HepG2 (cell line): Measurements from ENCODE around the gene RANBP3. TPM values are rescaled to one million over a fixed set of nuclear protein-coding genes. Genes with fewer than 3 reads are reported as not detected.
A peak's percentile ranks its signal among the peaks of the same experiment; 100 is the strongest.

ENCODE experiments used
- ATAC-seq: fragments of 200-7000 bp; cut with Tn5 transposase; 3 replicates; pipeline ENCODE4 v1.9.1; 2020; ENCODE audit warnings: mild to moderate bottlenecking, moderate library complexity
- BruUV-seq: library from RNA; stranded (reverse); fragments of 400-500 nt; replicated peaks from 2 replicates; lab custom pipeline; 2021; lab: Mats Ljungman, UMichigan
- CTCF ChIA-PET: fragments of 300-600 bp; formaldehyde crosslinking; extraction: SDS; loops from one replicate; lab custom pipeline; 2021; ENCODE audit warnings: low total read pairs, inconsistent platforms, low intra/inter-chr PET ratio; lab: Yijun Ruan, JAX
- POLR2A ChIA-PET: fragments of 350-600 bp; sonication (Branson Sonifier 250); formaldehyde crosslinking; loops from one replicate; lab custom pipeline; 2020; ENCODE audit warnings: antibody characterized with exemption, inconsistent platforms; lab: Yijun Ruan, JAX
- DNase-seq: peaks from one replicate; pipeline ENCODE4 v3.0.0-alpha.2; 2015; ENCODE audit warnings: low spot score
- FAIRE-seq: peaks from 3 replicates; lab custom pipeline; 2011; peaks lifted over from hg19 to GRCh38; lab: Jason Lieb, UNC
- H2AFZ ChIP-seq: one replicate; pipeline ENCODE4 v1.6.1; 2011; ENCODE audit warnings: low read length, inconsistent platforms
- H3K27ac ChIP-seq: fragments of 300-600 bp; 3 replicates; pipeline ENCODE4 v1.8.0; 2011; ENCODE audit warnings: mixed run types, mild to moderate bottlenecking, mixed read lengths, low read length, inconsistent platforms; ENCODE audit not compliant: insufficient read depth; ENCODE audit errors: extremely low read length
- H3K27me3 ChIP-seq, 2 experiments: fragments of 200-600 bp in 1 of 2; 2 replicates in 1 of 2; 3 replicates in 1 of 2; pipeline versions ENCODE4 v1.6.0 to v1.8.0; 2011; ENCODE audit warnings: low read length in 2 of 2, mild to moderate bottlenecking in 2 of 2, moderate library complexity in 2 of 2, inconsistent platforms in 1 of 2; ENCODE audit not compliant: insufficient read depth in 2 of 2, control insufficient read depth in 1 of 2
- H3K36me3 ChIP-seq, 2 experiments: fragments of 200-600 bp in 1 of 2; replicated peaks in 1 of 2; 2 replicates in 1 of 2; 3 replicates in 1 of 2; pipeline versions ENCODE4 v1.5.1 to v1.8.0; 2011; ENCODE audit warnings: low read length in 2 of 2, inconsistent platforms in 1 of 2; ENCODE audit not compliant: insufficient read depth in 2 of 2, control insufficient read depth in 1 of 2
- H3K4me1 ChIP-seq: 2 replicates; pipeline ENCODE4 v1.5.1; 2012; ENCODE audit warnings: low read length, inconsistent platforms; ENCODE audit not compliant: insufficient read depth
- H3K4me2 ChIP-seq: 2 replicates; pipeline ENCODE4 v1.6.0; 2011; ENCODE audit warnings: low read depth, low read length, inconsistent platforms
- H3K4me3 ChIP-seq, 3 experiments: fragments of 200-600 bp in 1 of 3; sonication (generic), shearing (Covaris generic) in 1 of 3; replicated peaks in 1 of 3; 2 replicates each; pipeline ENCODE4 v1.5.1; 2011 to 2016; ENCODE audit warnings: low read length in 3 of 3, inconsistent platforms in 2 of 3, low read depth in 2 of 3, mild to moderate bottlenecking in 2 of 3, control low read depth in 1 of 3, mixed read lengths in 1 of 3; ENCODE audit not compliant: insufficient read depth in 1 of 3
- H3K79me2 ChIP-seq: one replicate; pipeline ENCODE4 v1.6.1; 2011; ENCODE audit warnings: low read length, inconsistent platforms; ENCODE audit not compliant: insufficient read depth
- H3K9ac ChIP-seq: 2 replicates; pipeline ENCODE4 v1.6.0; 2011; ENCODE audit warnings: mild to moderate bottlenecking, low read depth, low read length, inconsistent platforms; ENCODE audit not compliant: insufficient read depth
- H3K9me3 ChIP-seq: 2 replicates; pipeline ENCODE4 v1.5.1; 2012; ENCODE audit warnings: mild to moderate bottlenecking, low read length
- H4K20me1 ChIP-seq: 2 replicates; pipeline ENCODE4 v1.6.0; 2011; ENCODE audit warnings: inconsistent platforms, mild to moderate bottlenecking, low read length, moderate library complexity; ENCODE audit not compliant: insufficient read depth
- HIVEP1 ChIP-seq: sonication (generic); formaldehyde crosslinking; IDR thresholded peaks from 2 replicates; pipeline ENCODE4 v1.4.0; 2020; ENCODE audit warnings: mild to moderate bottlenecking, missing genetic modification reagents
- HOXD1 ChIP-seq: sonication (generic); formaldehyde crosslinking; IDR thresholded peaks from 2 replicates; pipeline ENCODE4 v1.5.0; 2020; ENCODE audit warnings: missing genetic modification reagents
- ISL2 ChIP-seq: sonication (generic); formaldehyde crosslinking; IDR thresholded peaks from 2 replicates; pipeline ENCODE4 v1.5.0; 2020; ENCODE audit warnings: missing genetic modification reagents
- KDM5B ChIP-seq: sonication (generic); formaldehyde crosslinking; IDR thresholded peaks from 2 replicates; pipeline ENCODE4 v1.4.0; 2020; ENCODE audit warnings: missing genetic modification reagents, mild to moderate bottlenecking, borderline replicate concordance
- UBTF ChIP-seq: sonication (generic); formaldehyde crosslinking; IDR thresholded peaks from 2 replicates; pipeline ENCODE4 v1.4.0; 2020; ENCODE audit warnings: mild to moderate bottlenecking, missing genetic modification reagents
- ZNF274 ChIP-seq: sonication (generic); formaldehyde crosslinking; IDR thresholded peaks from 2 replicates; pipeline ENCODE4 v1.5.1; 2020; ENCODE audit warnings: mild to moderate bottlenecking, missing genetic modification reagents
- ZNF563 ChIP-seq: sonication (generic); formaldehyde crosslinking; IDR thresholded peaks from 2 replicates; pipeline ENCODE4 v1.8.0; 2022; ENCODE audit warnings: mild to moderate bottlenecking, moderate library complexity, missing genetic modification reagents
- ZNF598 ChIP-seq: sonication (generic); formaldehyde crosslinking; IDR thresholded peaks from 2 replicates; pipeline ENCODE4 v1.5.1; 2020; ENCODE audit warnings: mild to moderate bottlenecking, missing genetic modification reagents, borderline replicate concordance
- ZNF687 ChIP-seq: sonication (generic); formaldehyde crosslinking; IDR thresholded peaks from 2 replicates; pipeline ENCODE4 v1.5.1; 2020; ENCODE audit warnings: mild to moderate bottlenecking, missing genetic modification reagents, moderate library complexity
- ZNF776 ChIP-seq: sonication (generic); formaldehyde crosslinking; IDR thresholded peaks from 2 replicates; pipeline ENCODE4 v1.4.0; 2020; ENCODE audit warnings: mild to moderate bottlenecking, missing genetic modification reagents
- WGBS: methylation state at CpG from one replicate; pipeline ENCODE4 v1.1.6; 2017; ENCODE audit warnings: low lambda C conversion rate; 5-methylcytosine and 5-hydroxymethylcytosine counted together
- in situ Hi-C: cut with HindIII; loops from 2 replicates; pipeline ENCODE4 v1.10.0; 2017; ENCODE audit warnings: low pct_unique_long_range_greater_than_20kb; ENCODE audit not compliant: extremely low pct_ligation_motif_present
- intact Hi-C: fragments of 100-400 bp; cut with micrococcal nuclease; formaldehyde crosslinking; loops from one replicate; pipeline ENCODE4 v1.10.0; 2022; ENCODE audit not compliant: unreplicated experiment
- polyA plus RNA-seq, 8 experiments: library from polyadenylated mRNA; depleted of rRNA in 3 of 8; stranded (reverse) in 7 of 8; unstranded in 1 of 8; fragments of >200 nt; fragmentation: Illumina TruSeq in 4 of 8; extraction: Trizol in 4 of 8; gene quantifications; 2 replicates each; pipeline versions ENCODE4 v1.2.1 to v1.2.3, GENCODE V29; 2011 to 2016; ENCODE audit warnings: low read depth in 4 of 8, missing spikeins in 1 of 8, mixed read lengths in 1 of 8; ENCODE audit not compliant: insufficient read depth in 1 of 8
- total RNA-seq, 5 experiments: library from RNA; depleted of rRNA; stranded (reverse); fragments of >200 nt; fragmentation: Illumina TruSeq; extraction: Trizol; gene quantifications; 2 replicates each; pipeline ENCODE4 v1.2.3, GENCODE V29; 2016; ENCODE audit warnings: low read depth in 1 of 5

RANBP3 gene
- total and polyA plus RNA-seq, 2 of the 13 experiments (the other 11 are each of a cell fraction or from before 2014, with no cell fraction given) = 39.5 to 149 TPM

- intact Hi-C loops (loop anchor here (2.0 kb wide), 1 partner anchor 59 kb away; the partner anchor contains the start of gene VMAC), in situ Hi-C loops (no loop called here)
- H3K9me3 ChIP-seq = no peaks in the 10 kb centered on the region
- H3K9ac ChIP-seq = peak overlapping the region; percentile 73
- peaks cover 3 to 32% of the 10 kb centered on the region in 2 experiments for H3K36me3 ChIP-seq
- DNase-seq (no peak), ATAC-seq (no peak), FAIRE-seq (no peak)
- peak overlapping the region; percentile 95 for H3K27ac ChIP-seq
- H3K79me2 ChIP-seq = peaks cover 93% of the 10 kb centered on the region
- H3K4me2 ChIP-seq = peak overlapping the region; percentile 87
- H3K27me3 ChIP-seq = no peaks in the 10 kb centered on the region
- POLR2A ChIA-PET = interaction anchor here (1.4 to 2.4 kb wide), 2 partner anchors 11 to 13 kb away, joined by 5 to 30 read pairs; partner anchors contain the start of gene RANBP3
- TF ChIP-seq HOXD1 (CRISPR knock-in tag) (no peak), UBTF (CRISPR knock-in tag) (0 out of 2 replicates have a peak, but pooled peaks have one; percentile 24), ZNF563 (CRISPR knock-in tag) (peak; percentile 42; the same call in 1 of the 2 replicates), ZNF687 (CRISPR knock-in tag) (peak; percentile 61), ISL2 (CRISPR knock-in tag) (no peak), KDM5B (0 out of 2 replicates have a peak, but pooled peaks have one; percentile 20), ZNF274 (no peak), HIVEP1 (CRISPR knock-in tag) (0 out of 2 replicates have a peak, but pooled peaks have one; percentile 19), ZNF776 (CRISPR knock-in tag) (0 out of 2 replicates have a peak, but pooled peaks have one; percentile 50), ZNF598 (peak; percentile 36; the same call in 1 of the 2 replicates)
- H4K20me1 ChIP-seq = peaks cover 16% of the 10 kb centered on the region; the same call in 1 of the 2 replicates
- no peak overlapping the region for H2AFZ ChIP-seq
- no peak overlapping the region for H3K4me3 ChIP-seq
- peaks cover 99% of the 10 kb centered on the region for H3K4me1 ChIP-seq
- BruUV-seq = no TSS peak
- CTCF ChIA-PET = no interaction called here
- 91% methylated on average over 6 of the region's 7 CpGs for WGBS
Measured at GRCh38 chr19:5963855-5964254, 14.1 kb downstream of the RANBP3 start.
